Stimulated activated CD8-positive, alpha-beta memory T cell treated with anti-CD3 and anti-CD28 coated beads, Interleukin-4, amount 100 ng/mL, for 4 hours (primary cell): Measurements from ENCODE around the gene LMF1.
"Not testable (repeated sequence)": the region's sequence is repeated elsewhere in the genome, so short reads cannot be mapped to it uniquely, and the experiment has no call there.

Experiments
- DNase-seq, 2 donors: peaks; one replicate each; pipeline ENCODE4 v3.0.0-alpha.2; 2020; ENCODE audit warnings: low read depth in 2 of 2, low spot score in 1 of 2

The LMF1 gene

DNA sequence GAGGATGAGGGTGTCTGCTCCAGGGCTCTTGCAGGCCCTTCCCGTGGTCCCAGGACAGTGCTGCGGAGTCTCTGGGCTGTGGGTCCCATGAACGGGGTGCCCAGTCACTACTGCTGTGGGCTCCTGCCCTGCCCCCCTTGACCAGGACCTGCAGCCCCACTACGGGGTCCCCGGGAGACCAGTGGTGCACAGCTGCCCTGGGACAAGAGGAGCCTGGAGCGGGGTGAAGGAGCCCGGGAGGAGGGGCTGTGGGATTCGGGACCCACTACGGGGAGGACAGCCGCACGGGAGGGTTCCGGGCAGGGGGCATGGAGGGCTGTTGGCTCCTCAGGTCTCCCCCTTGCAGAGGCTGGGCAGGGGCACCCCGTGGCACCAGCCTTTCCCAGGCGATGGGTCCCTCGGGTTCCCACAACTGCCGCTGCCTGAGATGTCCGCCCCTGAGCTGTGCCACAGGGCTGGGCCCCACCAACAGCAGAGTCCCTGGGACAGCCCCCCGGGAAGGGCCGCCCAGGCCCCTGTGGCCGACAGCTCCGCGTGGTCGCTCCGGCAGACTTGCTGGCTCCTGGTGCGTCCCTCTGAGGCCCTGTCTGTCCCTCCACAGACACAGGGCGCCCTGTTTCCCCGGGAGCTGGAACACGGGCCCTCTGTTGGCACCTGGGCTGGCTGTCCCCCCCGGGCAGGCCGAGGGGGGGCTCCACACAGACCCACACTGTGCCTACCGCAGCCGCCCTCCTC, 118.2 kb downstream of the LMF1 start:
- no peak for DNase-seq

DNA sequence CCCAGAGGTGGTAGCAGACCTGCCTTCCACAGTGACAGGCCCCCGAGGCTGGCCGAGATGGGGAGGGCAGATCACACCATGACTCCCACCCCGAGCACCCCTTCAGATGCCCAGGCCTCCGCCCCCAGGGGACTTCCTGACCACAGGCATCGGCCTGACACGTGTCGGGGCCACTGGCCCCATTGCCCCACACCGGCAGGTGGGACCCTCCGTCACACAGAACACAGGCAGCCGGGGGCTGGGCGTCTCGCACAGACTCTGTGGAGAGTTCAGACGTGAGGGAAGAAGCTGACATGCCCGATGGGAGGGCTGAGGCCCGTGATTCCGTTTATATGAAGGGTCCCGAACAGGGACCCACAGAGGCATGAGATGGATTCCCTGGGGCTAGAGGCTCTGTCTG, 118.9 kb downstream of the LMF1 start:
- no peak for DNase-seq

DNA sequence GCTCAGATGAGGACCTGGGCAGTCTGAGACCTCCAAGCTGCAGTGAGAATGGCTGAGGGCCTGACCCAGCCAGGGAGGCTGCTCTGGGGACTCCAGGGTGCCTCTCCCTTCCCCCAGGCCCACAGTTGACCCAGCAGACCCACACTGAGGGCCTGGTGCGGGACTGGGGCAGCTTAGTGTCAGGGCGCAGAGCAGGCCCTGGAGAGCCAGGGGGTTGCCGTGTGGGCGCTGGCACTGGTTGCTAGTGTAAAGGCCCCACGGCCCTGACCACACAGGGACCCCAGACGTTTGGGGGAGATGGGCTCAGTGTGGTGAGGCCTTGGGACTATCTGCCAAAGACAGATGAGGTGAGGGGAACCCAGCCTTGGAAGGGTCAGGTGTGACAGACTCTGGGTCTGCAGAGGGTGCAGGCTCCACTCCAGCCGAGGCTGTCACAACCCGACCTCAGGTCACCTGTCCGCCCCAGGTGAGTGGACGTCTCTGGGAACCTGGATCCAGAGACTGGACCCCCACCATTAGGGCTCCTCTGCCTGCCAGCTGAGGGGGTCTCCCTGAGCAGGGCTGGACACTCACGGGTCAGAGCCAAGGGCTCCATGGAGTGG, 119.5 kb downstream of the LMF1 start:
- no peak for DNase-seq

DNA sequence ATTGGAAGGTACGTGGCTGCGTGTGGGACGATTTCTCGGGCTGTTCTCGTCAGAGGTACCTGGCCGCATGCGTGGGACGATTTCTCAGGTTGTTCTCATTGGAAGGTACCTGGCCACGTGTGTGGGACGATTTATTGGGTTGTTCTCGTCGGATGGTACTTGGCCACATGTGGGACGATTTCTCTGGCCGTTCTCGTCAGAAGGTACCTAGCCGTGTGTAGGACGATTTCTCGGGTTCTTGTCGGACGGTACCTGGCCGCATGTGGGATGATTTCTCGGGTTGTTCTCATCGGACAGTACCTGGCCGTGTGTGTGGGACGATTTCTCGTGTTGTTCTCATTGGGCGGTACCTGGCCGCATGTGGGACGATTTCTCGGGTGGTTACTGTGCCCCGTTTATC, 120.1 kb downstream of the LMF1 start:
- no peak for DNase-seq

DNA sequence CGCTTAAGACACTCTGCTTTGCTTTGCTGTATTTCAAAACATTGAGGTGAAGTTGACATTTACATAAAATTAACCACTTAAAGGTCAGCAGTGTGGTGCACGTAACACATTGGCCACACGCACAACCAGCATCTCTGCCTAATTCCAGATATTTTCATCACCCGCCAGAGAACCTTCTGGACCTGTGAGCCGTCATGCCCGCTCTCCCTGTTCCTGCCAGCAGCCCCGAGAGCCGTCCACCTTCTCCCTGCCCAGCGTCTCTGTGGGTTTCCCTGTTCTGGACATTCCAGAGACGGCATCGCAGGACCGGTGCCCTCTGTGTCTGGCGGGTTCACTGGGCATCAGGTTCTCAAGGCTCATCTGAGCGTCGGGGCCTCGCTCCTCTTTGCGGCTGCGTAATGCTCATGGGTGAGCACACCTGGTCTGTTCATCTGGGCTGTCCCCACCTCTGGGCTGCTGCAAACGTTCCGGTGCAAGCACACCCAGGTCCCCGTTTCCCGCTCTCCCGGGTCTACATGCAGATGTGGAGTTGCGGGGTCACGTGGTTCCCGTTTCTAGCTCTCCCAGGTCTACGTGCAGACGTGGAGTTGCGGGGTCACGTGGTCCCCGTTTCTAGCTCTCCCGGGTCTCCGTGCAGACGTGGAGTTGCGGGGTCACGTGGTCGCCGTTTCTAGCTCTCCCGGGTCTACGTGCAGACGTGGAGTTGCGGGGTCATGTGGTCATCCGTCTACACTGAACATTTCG, 122.1 kb downstream of the LMF1 start:
- no peak for DNase-seq

DNA sequence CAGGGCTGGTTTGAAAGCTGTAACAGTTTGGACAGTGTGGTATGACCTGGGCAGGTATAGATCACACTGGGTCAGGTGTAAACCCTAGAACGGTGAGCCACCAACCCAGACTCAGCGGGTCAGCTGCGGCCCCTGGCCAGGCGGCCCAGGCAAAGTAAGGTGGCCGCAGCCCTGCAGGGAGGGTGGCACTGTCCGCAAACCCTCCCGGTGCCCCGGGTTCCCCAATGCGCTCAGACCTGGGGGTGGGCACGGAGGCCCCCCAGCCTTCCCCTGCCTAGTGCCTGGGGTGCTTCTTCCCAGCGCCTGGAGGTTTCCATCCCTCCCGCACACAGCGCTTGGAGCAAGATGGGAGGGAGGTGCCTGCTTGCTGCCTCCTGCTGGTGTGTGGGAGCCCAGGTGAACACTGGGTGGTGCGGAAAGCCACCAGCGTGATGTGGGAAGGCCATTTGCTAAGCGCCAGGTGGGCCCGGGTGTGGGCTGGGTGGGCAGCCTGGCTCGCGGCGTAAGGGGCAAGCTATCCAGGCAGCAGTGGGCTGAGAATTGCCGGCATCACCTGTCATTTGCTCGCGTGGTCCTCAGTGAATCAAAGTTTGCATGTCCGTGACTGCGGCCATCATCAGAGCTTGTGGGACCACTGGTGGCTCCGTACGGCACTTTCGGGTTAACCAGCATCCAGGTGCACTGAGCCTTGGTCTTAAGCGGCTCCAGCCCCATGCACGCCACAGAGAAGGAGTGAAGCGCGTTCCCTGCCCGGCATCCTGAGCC, 122.9 kb downstream of the LMF1 start:
- no peak for DNase-seq

DNA sequence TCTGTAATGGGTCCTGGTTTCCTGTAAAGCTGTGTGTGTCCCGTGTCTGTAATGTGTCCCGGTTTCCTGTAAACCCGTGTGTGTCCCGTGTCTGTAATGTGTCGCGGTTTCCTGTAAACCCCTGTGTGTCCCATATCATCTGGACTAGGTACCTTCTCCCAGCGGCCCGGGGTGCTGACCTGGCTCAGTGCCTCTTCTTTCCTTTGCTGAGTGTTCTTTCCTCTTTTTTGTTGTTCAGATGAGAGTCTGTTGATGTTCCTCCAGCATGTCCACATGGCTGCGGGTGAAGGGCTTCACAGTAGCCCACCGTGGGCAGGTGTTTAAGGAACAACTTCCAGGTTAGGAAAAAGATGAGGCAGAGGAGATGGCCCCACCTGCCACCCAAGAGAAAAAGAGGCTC, 123.6 kb downstream of the LMF1 start:
- DNase-seq = no peak

DNA sequence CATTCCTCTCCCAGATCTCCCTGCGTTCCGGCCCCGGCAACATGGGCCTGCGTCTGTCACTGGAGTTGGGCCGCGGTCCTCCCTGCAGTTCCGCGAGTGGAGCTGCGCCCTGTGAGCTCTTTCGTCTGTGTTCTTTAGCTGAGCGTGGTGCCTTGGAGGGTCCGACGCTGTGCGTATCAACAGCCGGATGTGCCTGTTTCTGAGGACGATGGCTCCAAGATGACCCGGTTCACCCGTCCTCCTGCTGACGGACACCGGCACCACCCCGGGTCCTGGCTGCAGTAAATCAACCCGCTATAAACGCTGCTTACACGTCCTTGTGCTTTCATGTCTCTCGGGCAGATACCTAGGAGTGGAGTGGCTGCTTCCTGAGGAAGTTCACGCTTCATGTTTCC, 125.4 kb downstream of the LMF1 start:
- DNase-seq = no peak

DNA sequence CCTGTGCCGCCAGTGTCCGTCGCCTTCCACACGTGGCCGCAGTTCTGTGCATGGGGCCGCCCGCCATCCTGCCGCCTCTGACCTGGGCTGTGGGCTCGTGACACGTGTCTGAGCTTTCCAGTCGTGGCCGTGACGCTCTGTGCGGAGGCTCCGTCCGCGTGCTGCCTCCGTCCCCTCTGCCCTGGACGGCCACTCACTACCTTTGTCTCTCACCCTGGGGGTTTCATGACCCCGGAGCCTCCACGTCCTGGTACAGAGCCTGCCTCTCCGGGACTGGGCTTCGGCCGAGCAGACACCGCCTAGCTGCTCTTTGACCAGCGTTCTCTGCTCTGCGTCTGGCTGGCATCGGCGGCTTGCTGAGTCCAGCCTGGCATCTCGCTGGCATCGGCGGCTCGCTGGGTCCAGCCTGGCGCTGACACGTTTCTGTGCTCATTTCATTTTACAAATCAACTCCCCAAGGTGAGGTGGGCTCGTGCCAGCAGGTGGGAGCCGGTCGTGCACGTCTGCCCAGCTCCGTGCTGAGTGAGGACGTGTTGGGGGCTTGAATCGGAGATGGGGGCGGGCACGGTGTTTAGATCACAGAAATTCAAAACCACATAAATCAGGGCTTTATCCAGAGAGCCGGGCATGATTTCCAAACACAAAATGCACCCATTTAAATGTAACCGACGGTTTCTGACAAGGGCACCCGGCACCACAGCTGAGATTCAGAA, 126.0 kb downstream of the LMF1 start:
- no peak for DNase-seq

DNA sequence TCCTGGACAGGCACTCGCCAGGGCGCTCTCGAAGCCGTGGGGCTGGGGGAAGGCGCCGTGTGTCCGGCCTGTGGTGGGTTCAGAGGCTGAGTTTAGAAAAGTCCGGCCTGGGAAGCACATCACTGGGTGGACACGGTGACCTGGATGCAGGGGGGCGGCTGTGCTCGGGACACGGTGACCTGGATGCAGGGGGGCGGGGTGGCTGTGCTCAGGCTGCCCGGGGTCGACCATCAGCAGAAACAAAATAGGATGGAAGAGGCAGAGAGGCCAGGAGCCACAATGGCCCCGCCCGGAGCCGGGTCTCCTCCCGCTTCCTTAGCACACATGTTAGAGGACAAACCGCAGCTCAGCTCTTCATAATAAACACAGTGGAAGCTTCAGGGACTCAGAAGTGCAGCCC, 127.0 kb downstream of the LMF1 start:
- DNase-seq = no peak

DNA sequence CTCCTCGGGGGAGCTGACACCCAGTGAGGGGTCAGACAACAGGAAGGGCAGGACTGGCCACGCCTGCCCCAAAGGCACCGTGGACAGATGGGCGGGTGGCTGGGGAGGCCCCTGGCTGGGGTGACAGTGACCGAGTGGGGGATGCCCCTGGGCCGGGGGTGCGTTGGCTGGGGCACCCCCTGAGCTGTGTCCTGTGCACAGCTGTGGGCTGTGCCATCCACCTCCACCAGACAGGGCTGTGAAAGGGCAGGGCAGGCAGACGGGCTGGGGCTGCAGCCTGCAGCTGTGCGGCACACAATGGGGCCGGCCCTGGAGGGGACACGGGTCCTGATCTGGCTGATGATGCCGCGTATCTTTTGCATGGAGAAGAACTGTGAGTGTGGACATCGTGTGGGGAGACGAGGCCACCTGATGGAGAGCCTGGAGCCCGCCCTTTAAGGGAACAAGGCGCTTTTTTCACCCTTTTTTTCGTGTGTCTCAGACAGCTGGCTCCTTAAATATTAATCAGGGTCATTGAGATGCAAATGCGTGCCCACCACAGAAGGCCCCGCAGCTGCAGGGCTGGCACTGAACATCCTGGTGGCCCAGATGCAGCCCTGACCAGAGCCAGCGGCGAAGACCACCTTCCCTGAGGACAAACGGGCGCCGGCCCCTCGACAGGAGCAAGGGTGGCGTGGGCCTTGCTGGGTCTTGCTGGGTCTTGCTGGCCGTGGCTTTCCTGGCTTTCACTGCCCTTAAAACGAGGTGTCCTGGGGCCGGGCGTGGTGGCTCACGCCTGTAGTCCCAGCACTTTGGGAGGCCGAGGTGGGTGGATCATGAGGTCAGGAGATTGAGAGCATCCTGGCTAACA, 127.8 kb downstream of the LMF1 start:
- no peak for DNase-seq

DNA sequence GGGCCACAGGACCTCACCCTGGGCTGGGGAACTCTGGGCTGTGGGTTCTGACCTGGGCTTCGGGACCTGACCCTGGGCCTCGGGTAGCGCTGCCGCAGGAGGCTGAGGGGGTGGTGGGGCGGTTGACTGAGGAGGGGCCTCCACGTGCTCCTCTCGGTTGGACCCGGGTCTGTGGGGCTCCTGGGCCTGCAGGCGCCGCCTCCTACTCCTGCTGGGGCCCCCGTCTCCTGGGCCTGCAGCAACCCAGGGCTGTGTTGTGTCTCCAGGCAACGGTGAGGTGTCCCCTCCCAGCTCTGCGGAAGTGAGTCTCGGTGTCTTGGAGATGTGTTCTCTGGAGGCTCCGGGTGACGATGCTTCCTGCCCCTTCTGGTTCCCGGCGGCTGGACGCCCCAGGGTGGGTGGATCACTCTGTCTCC, 128.7 kb downstream of the LMF1 start:
- DNase-seq = no peak

DNA sequence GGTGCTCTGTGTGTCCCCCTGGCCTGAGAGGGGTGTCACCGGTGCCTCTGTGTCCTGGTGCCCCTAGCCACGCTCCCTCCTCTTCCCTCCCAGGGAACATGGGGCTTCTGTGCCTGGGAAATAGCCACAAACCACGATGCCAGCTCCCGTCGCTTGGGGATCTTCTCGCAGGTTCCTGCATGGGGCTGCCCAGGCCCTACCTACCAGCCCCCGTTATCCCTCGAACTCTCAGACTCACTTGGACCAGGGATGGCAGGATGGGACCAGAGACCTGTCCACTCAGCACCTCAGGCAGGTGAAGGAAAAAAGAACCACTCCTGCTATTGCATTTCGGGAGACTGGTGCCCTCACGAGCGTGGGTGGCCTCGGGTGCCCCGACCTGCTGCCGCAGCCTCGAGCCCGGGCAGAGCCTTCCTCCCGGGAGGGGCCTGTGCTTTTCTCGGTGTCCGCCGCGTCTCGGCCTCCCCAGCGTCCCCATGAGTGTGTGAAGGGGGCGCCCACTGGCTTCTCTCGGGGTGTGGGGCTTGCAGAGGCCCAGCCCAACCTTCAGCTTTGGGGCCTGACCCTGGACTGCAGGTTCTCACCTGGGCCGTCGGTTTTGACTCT, 129.2 kb downstream of the LMF1 start:
- no peak for DNase-seq

DNA sequence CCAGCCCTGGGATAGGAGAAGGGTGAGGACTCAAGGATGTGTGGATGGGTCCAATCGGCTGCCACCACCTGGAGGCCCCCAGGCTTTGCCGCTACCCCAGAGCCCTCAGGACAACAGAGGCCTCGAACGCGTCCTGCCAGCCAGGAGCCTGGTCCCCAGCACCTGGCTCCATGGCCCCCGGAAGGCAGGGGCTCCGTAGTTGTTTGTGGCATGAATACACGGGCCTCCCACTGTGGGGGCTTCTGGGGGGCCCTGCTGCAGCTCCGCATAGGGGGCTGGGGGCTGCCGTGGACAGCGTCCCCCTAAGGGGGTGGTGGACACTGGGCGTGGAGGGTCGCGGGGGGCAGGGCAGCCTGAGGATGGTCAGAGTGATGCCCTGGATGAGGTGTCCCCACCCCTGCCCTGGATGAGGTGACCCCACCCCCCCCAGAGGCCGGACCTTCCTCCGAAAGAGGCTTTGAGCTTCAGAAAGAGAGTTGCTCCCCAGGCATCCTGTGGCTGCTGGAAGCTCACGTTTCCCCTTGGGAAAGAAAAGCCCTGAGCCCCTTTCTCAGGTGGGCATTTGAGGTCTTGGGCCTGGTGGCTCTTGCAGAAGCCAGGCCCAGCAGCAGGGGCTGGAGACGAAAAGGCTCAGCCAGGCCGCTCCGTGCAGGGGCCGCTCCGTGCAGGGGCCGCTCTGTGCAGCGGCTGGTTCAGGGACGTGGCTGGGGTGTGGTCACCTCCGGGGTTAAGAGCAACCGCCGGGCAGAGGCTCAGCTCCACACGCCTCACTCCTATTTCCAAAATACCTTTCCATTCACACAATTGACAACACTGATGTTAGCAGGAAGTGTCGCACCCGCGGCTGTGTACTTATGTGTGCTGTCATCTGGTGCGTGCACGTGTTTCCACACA, 130.0 kb downstream of the LMF1 start:
- DNase-seq = no peak

DNA sequence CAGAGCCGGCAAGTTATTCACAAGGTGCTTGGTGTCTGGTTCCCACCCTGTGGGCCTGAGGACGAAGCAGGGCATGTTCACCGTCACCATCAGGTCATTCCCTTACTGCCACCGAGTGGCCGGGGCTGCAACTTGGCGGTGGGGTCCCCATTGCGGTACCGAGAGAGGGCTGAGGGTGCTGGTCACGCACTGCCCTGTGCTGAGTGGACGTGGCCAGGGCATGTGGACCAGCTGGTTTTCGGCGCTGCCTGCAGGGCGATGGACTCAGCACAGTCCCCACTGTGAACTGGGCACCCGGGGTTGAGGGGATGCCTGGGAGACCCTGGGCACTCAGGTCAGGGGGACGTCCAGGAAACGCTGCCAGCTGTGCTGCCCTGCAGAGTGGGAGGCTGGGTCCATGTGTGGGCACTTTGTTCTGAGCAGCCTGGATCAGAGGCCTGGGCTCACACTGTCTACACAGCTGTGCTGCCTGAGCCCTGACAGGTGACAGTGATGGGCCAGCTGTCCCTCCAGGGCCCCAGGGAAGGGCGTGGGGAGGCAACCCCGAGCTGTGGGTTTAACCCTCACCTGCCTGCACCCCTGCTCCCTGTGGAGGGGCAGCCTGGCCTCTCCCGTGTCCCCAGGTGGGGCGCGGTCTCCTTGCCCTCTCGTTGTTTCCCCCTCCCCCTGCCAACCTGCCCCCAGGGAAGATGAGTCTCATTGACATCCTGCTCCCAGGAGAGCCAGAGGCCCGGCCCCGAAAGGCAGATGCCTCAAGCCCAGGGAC, 131.0 kb downstream of the LMF1 start:
- DNase-seq = no peak

DNA sequence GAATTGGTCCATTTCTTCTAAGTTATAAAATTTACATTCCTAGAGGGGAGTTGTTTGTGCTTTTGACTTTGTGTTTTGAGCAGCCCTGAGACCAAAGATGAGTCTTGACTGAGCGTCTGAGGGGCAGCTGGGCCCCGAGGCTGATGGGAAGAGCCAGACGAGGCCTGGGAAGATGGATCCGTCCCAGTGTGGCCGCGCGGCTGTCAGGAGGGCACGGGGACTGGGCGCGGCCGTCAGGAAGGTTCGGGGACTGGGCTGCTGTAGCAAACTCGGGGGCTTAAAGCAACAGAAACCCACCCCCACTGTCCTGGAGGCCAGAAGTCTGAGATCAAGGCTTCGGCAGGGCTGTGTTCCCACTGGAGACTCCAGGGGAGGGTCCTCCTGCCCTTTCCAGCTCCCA, 132.0 kb downstream of the LMF1 start:
- no peak for DNase-seq

DNA sequence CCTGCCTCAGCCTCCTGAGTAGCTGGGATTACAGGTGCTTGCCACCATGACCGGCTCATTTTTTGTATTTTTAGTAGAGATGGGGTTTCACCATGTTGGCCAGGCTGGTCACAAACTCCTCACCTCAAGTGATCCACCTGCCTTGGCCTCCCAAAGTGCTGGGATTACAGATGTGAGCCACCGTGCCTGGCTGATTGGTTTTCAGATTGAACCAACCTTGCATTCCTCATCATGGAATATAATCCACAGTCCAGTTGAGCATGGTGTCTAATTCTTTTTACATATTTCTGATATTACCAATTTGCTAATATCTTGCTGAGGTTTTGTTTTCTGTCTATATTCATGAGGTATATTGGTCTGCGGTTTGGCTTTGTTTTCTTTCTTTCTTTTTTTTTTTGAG, 134.0 kb downstream of the LMF1 start:
- not testable (repeated sequence) for DNase-seq

DNA sequence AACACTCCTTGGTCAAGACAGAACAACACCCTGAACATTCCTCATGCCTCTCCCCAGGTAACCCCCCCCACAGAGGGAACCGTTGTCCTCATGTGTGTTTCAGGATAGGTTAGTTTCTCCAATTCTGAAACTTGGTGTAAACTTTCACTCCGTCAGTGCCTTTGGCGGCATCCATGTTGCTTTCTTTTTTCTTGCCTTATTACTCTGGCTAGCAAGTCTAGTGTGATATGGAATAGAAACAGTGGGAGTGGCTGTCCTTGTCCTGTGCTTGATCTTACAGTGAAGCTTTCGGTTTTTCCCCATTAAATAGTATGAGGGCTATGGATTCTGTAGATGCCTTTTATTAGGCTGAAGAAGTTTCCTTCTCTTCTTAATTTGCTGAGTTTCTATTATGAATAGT, 134.6 kb downstream of the LMF1 start:
- no peak for DNase-seq
